K562 (cell line): ENCODE measurements around the gene PNPLA1. TPM values are rescaled to one million over a fixed set of nuclear protein-coding genes. Genes with fewer than 3 reads are reported as not detected.
A peak's percentile ranks its signal among the peaks of the same experiment; 100 is the strongest.

Source experiments
- ASH1L ChIP-seq: fragments of 450-650 bp; IDR thresholded peaks from 2 replicates; pipeline ENCODE4 v1.6.1; 2018; ENCODE audit warnings: borderline replicate concordance, mild to moderate bottlenecking, low read depth; ENCODE audit not compliant: partially characterized antibody
- GATAD2A ChIP-seq: fragments of 450-650 bp; IDR thresholded peaks from 2 replicates; pipeline ENCODE4 v1.6.1; 2017
- LCOR ChIP-seq: sonication (generic); formaldehyde crosslinking; IDR thresholded peaks from 2 replicates; pipeline ENCODE4 v1.8.0; 2022; ENCODE audit warnings: mild to moderate bottlenecking, missing genetic modification reagents
- MLX ChIP-seq, 2 experiments: fragments of 450-650 bp in 1 of 2; sonication (generic) in 1 of 2; formaldehyde crosslinking; conservative IDR thresholded peaks; 2 replicates each; pipeline versions ENCODE4 v1.4.0 to v1.8.1; 2020 to 2022; ENCODE audit warnings: mild to moderate bottlenecking in 1 of 2, missing genetic modification reagents in 1 of 2
- PRMT5 ChIP-seq: sonication (generic); formaldehyde crosslinking; IDR thresholded peaks from 2 replicates; pipeline ENCODE4 v1.5.0; 2020; ENCODE audit warnings: missing genetic modification reagents
- REST ChIP-seq, 2 experiments: fragments of 450-650 bp; formaldehyde crosslinking in 1 of 2; IDR thresholded peaks; 2 replicates each; pipeline versions ENCODE4 v1.4.0 to v1.6.1; 2014 to 2020; ENCODE audit warnings: mild to moderate bottlenecking in 2 of 2, borderline replicate concordance in 1 of 2, low read depth in 1 of 2
- SIN3B ChIP-seq: fragments of 450-650 bp; IDR thresholded peaks from 2 replicates; pipeline ENCODE4 v1.6.1; 2017; ENCODE audit warnings: low read depth, mild to moderate bottlenecking, moderate library complexity
- TAL1 ChIP-seq: fragments of 450-650 bp; IDR thresholded peaks from 2 replicates; pipeline ENCODE4 v1.6.1; 2016; ENCODE audit warnings: mild to moderate bottlenecking
- YY1 ChIP-seq, 3 experiments: IDR thresholded peaks; 2 replicates each; pipeline ENCODE4 v1.6.1; 2011; ENCODE audit warnings: low read length in 2 of 3, mild to moderate bottlenecking in 2 of 3, moderate library complexity in 2 of 3, borderline replicate concordance in 1 of 3, control low read depth in 1 of 3, low read depth in 1 of 3; ENCODE audit not compliant: insufficient read depth in 3 of 3, insufficient replicate concordance in 2 of 3, control insufficient read depth in 1 of 3, insufficient read length in 1 of 3; ENCODE audit errors: extremely low read depth in 1 of 3
- ZBTB11 ChIP-seq, 3 experiments: fragments of 200-800 bp in 1 of 3; fragments of 250-450 bp in 1 of 3; fragments of 450-650 bp in 1 of 3; sonication (Bioruptor Pico) in 1 of 3; sonication (Bioruptor generic) in 1 of 3; formaldehyde crosslinking in 1 of 3; IDR thresholded peaks; 2 replicates each; pipeline versions ENCODE4 v1.6.1 to v1.8.0; 2016 to 2022; ENCODE audit warnings: mild to moderate bottlenecking in 2 of 3, missing genetic modification characterization in 2 of 3, missing compliant biosample characterization in 1 of 3, moderate library complexity in 1 of 3
- ZNF76 ChIP-seq: fragments of 250-450 bp; sonication (Bioruptor Pico); IDR thresholded peaks from 2 replicates; pipeline ENCODE4 v1.4.0; 2020; ENCODE audit warnings: mild to moderate bottlenecking, moderate library complexity, borderline replicate concordance
- ZZZ3 ChIP-seq: fragments of 450-650 bp; IDR thresholded peaks from 2 replicates; pipeline ENCODE4 v1.6.1; 2016; ENCODE audit warnings: antibody characterized with exemption, mild to moderate bottlenecking, moderate library complexity
- polyA plus RNA-seq, 8 experiments: library from polyadenylated mRNA; depleted of rRNA in 4 of 8; stranded (reverse) in 5 of 8; unstranded in 3 of 8; fragments of >200 nt; fragmentation: Nextera tagmentation in 2 of 8; fragmentation: Illumina TruSeq in 1 of 8; extraction: Ambion mirVana in 2 of 8; extraction: Trizol in 1 of 8; gene quantifications; 2 replicates each; pipeline versions ENCODE4 v1.2.1 to v1.2.3, GENCODE V29; 2011 to 2014; ENCODE audit warnings: inconsistent platforms in 1 of 8, missing spikeins in 1 of 8
- total RNA-seq, 7 experiments: library from RNA; depleted of rRNA in 6 of 7; stranded (reverse); fragments of >200 nt in 6 of 7; fragmentation: Illumina TruSeq in 2 of 7; extraction: Trizol in 2 of 7; gene quantifications; 2 replicates each; pipeline versions ENCODE4 v1.2.1 to v1.2.3, GENCODE V29; 2011 to 2021; ENCODE audit warnings: low replicate concordance in 1 of 7

Gene PNPLA1
- total and polyA plus RNA-seq, 9 of the 15 experiments (the other 6 are each of a cell fraction or from before 2014, with no cell fraction given): 0.04 to 0.27 (median 0.13) TPM; not detected in 2

GRCh38 chr6:36350681-36351571, 81.1 kb downstream of the PNPLA1 start (continued):
- TF ChIP-seq REST (IDR thresholded peaks at IDR 0.05; ENCODE audit: borderline replicate concordance): no peak
- no peak for TF ChIP-seq REST (CRISPR knock-in tag; IDR thresholded peaks at IDR 0.05; ENCODE audit: low read depth)
- 0 out of 2 replicates have a peak, but pooled peaks have one; percentile 50 for TF ChIP-seq ZNF76 (CRISPR knock-in tag)
- TF ChIP-seq GATAD2A: peak; percentile 77; the same call in 1 of the 2 replicates
- TF ChIP-seq LCOR: peak; percentile 67; the same call in 1 of the 2 replicates
- peak in 1 of 3 experiments; percentile 74; a peak in 2 of 6 replicates for TF ChIP-seq ZBTB11 (CRISPR knock-in tag; IDR thresholded peaks at IDR 0.05)
- TF ChIP-seq MLX (CRISPR knock-in tag; conservative IDR thresholded peaks at IDR 0.05): no peak
- TF ChIP-seq TAL1: peak; percentile 89
- TF ChIP-seq YY1 (IDR thresholded peaks at IDR 0.05; ENCODE audit: borderline replicate concordance in 1 of 3, control insufficient read depth in 1 of 3, extremely low read depth in 1 of 3, insufficient read depth in 3 of 3, insufficient read length in 1 of 3, insufficient replicate concordance in 2 of 3, low read depth in 1 of 3, low read length in 2 of 3): no peak
- no peak for TF ChIP-seq SIN3B
- no peak for TF ChIP-seq PRMT5 (CRISPR knock-in tag)
- no peak for TF ChIP-seq ASH1L
- TF ChIP-seq ZZZ3: no peak
